Fibroblast of lung (primary cell): ENCODE results near the gene ANGEL2. TPM values are rescaled to one million over a fixed set of nuclear protein-coding genes. Genes with fewer than 3 reads are reported as not detected.

ENCODE experiments used
- DNase-seq, 2 donors: peaks; one replicate each; pipeline versions ENCODE4 v3.0.0 to v3.0.0-alpha.2; 2010; ENCODE audit warnings: low read depth in 2 of 2
- H2AFZ ChIP-seq: 2 replicates; pipeline ENCODE4 v1.5.1; 2012; ENCODE audit warnings: low read length, control low read depth, inconsistent platforms
- H3K27ac ChIP-seq: 2 replicates; pipeline ENCODE4 v1.5.1; 2011; ENCODE audit warnings: low read length, control low read depth; ENCODE audit not compliant: insufficient read depth
- H3K27me3 ChIP-seq: 2 replicates; pipeline ENCODE4 v1.5.1; 2011; ENCODE audit warnings: mild to moderate bottlenecking, low read length; ENCODE audit not compliant: control insufficient read depth, insufficient read depth
- H3K36me3 ChIP-seq: 2 replicates; pipeline ENCODE4 v1.5.1; 2011; ENCODE audit warnings: low read length; ENCODE audit not compliant: control insufficient read depth, insufficient read depth
- H3K4me1 ChIP-seq: 2 replicates; pipeline ENCODE4 v1.5.1; 2011; ENCODE audit warnings: low read length; ENCODE audit not compliant: control insufficient read depth, insufficient read depth; ENCODE audit errors: extremely low read depth
- H3K4me2 ChIP-seq: 2 replicates; pipeline ENCODE4 v1.5.1; 2011; ENCODE audit warnings: low read length, control low read depth; ENCODE audit not compliant: insufficient read depth; ENCODE audit errors: extremely low read depth
- H3K4me3 ChIP-seq, 4 experiments: fragments of 200-600 bp in 1 of 4; sonication (generic) in 1 of 4; replicated peaks in 1 of 4; 2 replicates each; pipeline ENCODE4 v1.5.1; 2011 to 2016; ENCODE audit warnings: low read length in 4 of 4, low read depth in 3 of 4, mild to moderate bottlenecking in 3 of 4, control low read depth in 2 of 4, inconsistent platforms in 1 of 4, mixed read lengths in 1 of 4; ENCODE audit not compliant: insufficient read depth in 1 of 4; ENCODE audit errors: control extremely low read depth in 1 of 4
- H3K79me2 ChIP-seq: 2 replicates; pipeline ENCODE4 v1.5.1; 2012; ENCODE audit warnings: mild to moderate bottlenecking, low read length, inconsistent platforms; ENCODE audit not compliant: control insufficient read depth, insufficient read depth
- H3K9ac ChIP-seq: 2 replicates; pipeline ENCODE4 v1.5.1; 2011; ENCODE audit warnings: mild to moderate bottlenecking, low read length, control low read depth; ENCODE audit not compliant: insufficient read depth
- H3K9me3 ChIP-seq: 2 replicates; pipeline ENCODE4 v1.5.1; 2012; ENCODE audit warnings: low read depth, low read length; ENCODE audit not compliant: control insufficient read depth, insufficient read depth
- H4K20me1 ChIP-seq: 2 replicates; pipeline ENCODE4 v1.5.1; 2011; ENCODE audit warnings: low read length; ENCODE audit not compliant: control insufficient read depth, insufficient read depth; ENCODE audit errors: extremely low read depth
- CTCF ChIP-seq, 2 donors: IDR thresholded peaks in 1 of 2; conservative IDR thresholded peaks in 1 of 2; 1 replicate in 1 of 2; 2 replicates in 1 of 2; pipeline ENCODE4 v1.5.1; 2011 to 2012; ENCODE audit warnings: low read length in 2 of 2, control low read depth in 1 of 2, inconsistent platforms in 1 of 2, low read depth in 1 of 2, mild to moderate bottlenecking in 1 of 2
- EZH2 ChIP-seq: IDR thresholded peaks from 2 replicates; pipeline ENCODE4 v1.5.1; 2012; ENCODE audit warnings: low read length, control low read depth, mild to moderate bottlenecking; ENCODE audit errors: missing control alignments
- polyA plus RNA-seq, 2 donors: library from polyadenylated mRNA; depleted of rRNA in 1 of 2; stranded (reverse) in 1 of 2; unstranded in 1 of 2; fragments of >200 nt; gene quantifications; 2 replicates each; pipeline ENCODE4 v1.2.1, GENCODE V29; 2011 to 2012; ENCODE audit warnings: missing spikeins in 1 of 2
- total RNA-seq: library from RNA; depleted of rRNA; stranded (reverse); fragments of >200 nt; gene quantifications from 2 replicates; pipeline ENCODE4 v1.2.1, GENCODE V29; 2014

The ANGEL2 gene
- total and polyA plus RNA-seq, 2 donors (not counting 1 experiment from before 2014, with no cell fraction given) = 21.1 to 71.5 TPM

- H3K27me3 ChIP-seq = peaks cover 3% of the 10 kb centered on the region
- no peak overlapping the region for H3K9ac ChIP-seq
- no peak overlapping the region for H3K4me3 ChIP-seq
- H3K9me3 ChIP-seq = no peaks in the 10 kb centered on the region
- no peak overlapping the region for H2AFZ ChIP-seq
- H3K4me1 ChIP-seq = no peaks in the 10 kb centered on the region
- DNase-seq = no peak
- no peaks in the 10 kb centered on the region for H3K79me2 ChIP-seq
- no peak overlapping the region for H3K27ac ChIP-seq
- TF ChIP-seq CTCF (conservative IDR thresholded peaks at IDR 0.05 in 1 of 2, IDR thresholded peaks at IDR 0.05 in 1 of 2; ENCODE audit: low read depth in 1 of 2, low read length in 2 of 2) = no peak
- no peak for TF ChIP-seq EZH2
- no peaks in the 10 kb centered on the region for H3K36me3 ChIP-seq
- no peaks in the 10 kb centered on the region for H4K20me1 ChIP-seq
- H3K4me2 ChIP-seq = no peak overlapping the region
Observed at GRCh38 chr1:212974711-212975110, 41.0 kb downstream of the ANGEL2 start.

- Histone ChIP-seq H3K9me3 (no peaks in the 10 kb centered on the region), H3K9ac (no peak overlapping the region), H3K36me3 (no peaks in the 10 kb centered on the region), H3K4me1 (no peaks in the 10 kb centered on the region), H2AFZ (no peak overlapping the region), H3K79me2 (no peaks in the 10 kb centered on the region), H3K4me3 (no peak overlapping the region), H3K4me2 (no peak overlapping the region), H3K27me3 (peaks cover 3% of the 10 kb centered on the region), H4K20me1 (no peaks in the 10 kb centered on the region), H3K27ac (no peak overlapping the region)
- no peak for DNase-seq
- no peak for TF ChIP-seq EZH2
Observed at GRCh38 chr1:212973899-212974298, 41.8 kb downstream of the ANGEL2 start.

- Histone ChIP-seq H3K27me3 (no peaks in the 10 kb centered on the region), H4K20me1 (no peaks in the 10 kb centered on the region), H3K4me3 (no peak overlapping the region), H3K36me3 (no peaks in the 10 kb centered on the region), H3K9ac (no peak overlapping the region), H3K4me2 (no peak overlapping the region), H3K27ac (no peak overlapping the region), H2AFZ (no peak overlapping the region), H3K4me1 (no peaks in the 10 kb centered on the region), H3K9me3 (no peaks in the 10 kb centered on the region), H3K79me2 (no peaks in the 10 kb centered on the region)
- no peak for DNase-seq
- TF ChIP-seq CTCF (conservative IDR thresholded peaks at IDR 0.05 in 1 of 2, IDR thresholded peaks at IDR 0.05 in 1 of 2; ENCODE audit: low read depth in 1 of 2, low read length in 2 of 2) = no peak
- TF ChIP-seq EZH2 = no peak
Observed at GRCh38 chr1:212973426-212973825, 42.2 kb downstream of the ANGEL2 start.
